Ascending aorta (tissue), 2 donors: ENCODE data around the gene LIX1L. TPM values are rescaled to one million over a fixed set of nuclear protein-coding genes. Genes with fewer than 3 reads are reported as not detected.

ENCODE experiments used
- DNase-seq, 2 donors: peaks; one replicate each; pipeline ENCODE4 v3.0.0-alpha.2; 2019; ENCODE audit warnings: low spot score in 2 of 2
- H3K27ac ChIP-seq, 2 donors: fragments of 200-600 bp; sonication (generic); one replicate each; pipeline ENCODE4 v1.5.1; 2016 to 2017; ENCODE audit warnings: mild to moderate bottlenecking in 1 of 2
- H3K27me3 ChIP-seq: fragments of 200-600 bp; sonication (generic); one replicate; pipeline ENCODE4 v1.5.1; 2017
- H3K36me3 ChIP-seq, 2 donors: fragments of 200-600 bp; sonication (generic); one replicate each; pipeline ENCODE4 v1.5.1; 2016
- H3K4me1 ChIP-seq, 2 donors: fragments of 200-600 bp; sonication (generic); one replicate each; pipeline ENCODE4 v1.5.1; 2016 to 2017; ENCODE audit warnings: mild to moderate bottlenecking in 1 of 2
- H3K4me3 ChIP-seq, 2 donors: fragments of 200-600 bp; sonication (generic); one replicate each; pipeline ENCODE4 v1.5.1; 2016 to 2017; ENCODE audit warnings: mild to moderate bottlenecking in 1 of 2
- H3K9me3 ChIP-seq, 2 donors: fragments of 200-600 bp; sonication (generic); one replicate each; pipeline ENCODE4 v1.5.1; 2016
- CTCF ChIP-seq, 3 experiments: fragments of 200-600 bp in 2 of 3; fragments of 450-650 bp in 1 of 3; sonication (generic) in 2 of 3; IDR thresholded peaks; one replicate each; pipeline ENCODE4 v1.5.1; 2016 to 2019; ENCODE audit warnings: antibody characterized with exemption in 3 of 3, mild to moderate bottlenecking in 1 of 3, moderate library complexity in 1 of 3
- intact Hi-C: fragments of 100-400 bp; cut with DNase I; formaldehyde crosslinking; loops from one replicate; pipeline ENCODE4 v1.15.1; 2023
- total RNA-seq: library from RNA; depleted of rRNA; stranded (reverse); fragments of >200 nt; gene quantifications from one replicate; pipeline ENCODE4 v1.1.0, GENCODE V29; 2016

LIX1L gene
- total RNA-seq, 1 donor from 2014 or later = 44.0 TPM

GRCh38 chr1:145947551-145947950, 10.3 kb downstream of the LIX1L start:
- Histone ChIP-seq H3K4me3 (no peak overlapping the region), H3K9me3 (no peaks in the 10 kb centered on the region), H3K36me3 (peaks cover 34 to 36% of the 10 kb centered on the region in 2 donors), H3K27ac (no peak overlapping the region), H3K4me1 (no peaks in the 10 kb centered on the region), H3K27me3 (no peaks in the 10 kb centered on the region)
- no peak for TF ChIP-seq CTCF (IDR thresholded peaks at IDR 0.05)
- DNase-seq = no peak
- intact Hi-C loops = no loop called here

- Histone ChIP-seq H3K27ac (no peak overlapping the region), H3K36me3 (peaks cover 42 to 46% of the 10 kb centered on the region in 2 donors), H3K4me1 (no peaks in the 10 kb centered on the region), H3K27me3 (no peaks in the 10 kb centered on the region), H3K9me3 (no peaks in the 10 kb centered on the region), H3K4me3 (no peak overlapping the region)
- no peak for DNase-seq
- intact Hi-C loops = no loop called here
- no peak for TF ChIP-seq CTCF (IDR thresholded peaks at IDR 0.05)
These were observed 11.3 kb downstream of the LIX1L start for GRCh38 chr1:145946477-145946986.

GRCh38 chr1:145944532-145944931, 13.3 kb downstream of the LIX1L start:
- intact Hi-C loops = no loop called here
- Histone ChIP-seq H3K27me3 (no peaks in the 10 kb centered on the region), H3K27ac (no peak overlapping the region), H3K36me3 (peaks cover 40 to 45% of the 10 kb centered on the region in 2 donors), H3K4me3 (no peak overlapping the region), H3K4me1 (no peaks in the 10 kb centered on the region), H3K9me3 (no peaks in the 10 kb centered on the region)
- TF ChIP-seq CTCF (IDR thresholded peaks at IDR 0.05) = no peak
- no peak for DNase-seq

GRCh38 chr1:145942871-145943270, 14.9 kb downstream of the LIX1L start:
- TF ChIP-seq CTCF (IDR thresholded peaks at IDR 0.05) = no peak
- H3K9me3 ChIP-seq = no peaks in the 10 kb centered on the region
- H3K4me3 ChIP-seq = no peak overlapping the region
- DNase-seq = no peak
- H3K27me3 ChIP-seq = no peaks in the 10 kb centered on the region
- no peaks in the 10 kb centered on the region for H3K4me1 ChIP-seq
- peaks cover 40 to 45% of the 10 kb centered on the region in 2 donors for H3K36me3 ChIP-seq
- H3K27ac ChIP-seq = no peak overlapping the region
- intact Hi-C loops = no loop called here

- Histone ChIP-seq H3K36me3 (peaks cover 40 to 48% of the 10 kb centered on the region in 2 donors), H3K4me1 (no peaks in the 10 kb centered on the region), H3K27me3 (no peaks in the 10 kb centered on the region), H3K27ac (no peak overlapping the region), H3K4me3 (no peak overlapping the region), H3K9me3 (no peaks in the 10 kb centered on the region)
- DNase-seq = no peak
- intact Hi-C loops = no loop called here
- no peak for TF ChIP-seq CTCF (IDR thresholded peaks at IDR 0.05)
These were observed 15.4 kb downstream of the LIX1L start for GRCh38 chr1:145942405-145942804.

GRCh38 chr1:145937436-145937835, 20.4 kb downstream of the LIX1L start:
- Histone ChIP-seq H3K36me3 (peaks cover 51 to 59% of the 10 kb centered on the region in 2 donors), H3K27me3 (no peaks in the 10 kb centered on the region), H3K4me3 (no peak overlapping the region), H3K4me1 (no peaks in the 10 kb centered on the region), H3K27ac (no peak overlapping the region), H3K9me3 (no peaks in the 10 kb centered on the region)
- TF ChIP-seq CTCF (IDR thresholded peaks at IDR 0.05) = no peak
- intact Hi-C loops = no loop called here
- no peak for DNase-seq
